CD14-positive monocyte (primary cell): Measurements from ENCODE around the gene AP2S1. TPM values are rescaled to one million over a fixed set of nuclear protein-coding genes. Genes with fewer than 3 reads are reported as not detected.

Experiments used
- DNase-seq, 3 donors: peaks; one replicate each; pipeline ENCODE4 v3.0.0-alpha.2; 2011 to 2022
- H2AFZ ChIP-seq: 2 replicates; pipeline ENCODE4 v1.6.0; 2012; ENCODE audit warnings: mild to moderate bottlenecking, low read depth, low read length, inconsistent platforms; ENCODE audit not compliant: insufficient read depth, poor library complexity, severe bottlenecking
- H3K27ac ChIP-seq, 2 donors: 1 replicate in 1 of 2; 2 replicates in 1 of 2; pipeline ENCODE4 v1.5.1; 2012 to 2013; ENCODE audit warnings: low read length in 2 of 2, control low read depth in 1 of 2, inconsistent platforms in 1 of 2, low read depth in 1 of 2, mild to moderate bottlenecking in 1 of 2
- H3K27me3 ChIP-seq, 2 donors: one replicate each; pipeline versions ENCODE4 v1.6.0 to v1.6.1; 2011 to 2013; ENCODE audit warnings: low read length in 2 of 2; ENCODE audit not compliant: control insufficient read depth in 2 of 2, insufficient read depth in 2 of 2
- H3K36me3 ChIP-seq, 2 donors: replicated peaks in 1 of 2; 1 replicate in 1 of 2; 2 replicates in 1 of 2; pipeline versions ENCODE4 v1.5.1 to v1.6.1; 2012 to 2013; ENCODE audit warnings: low read length in 2 of 2, control low read depth in 1 of 2, inconsistent platforms in 1 of 2, mild to moderate bottlenecking in 1 of 2; ENCODE audit not compliant: insufficient read depth in 2 of 2, control insufficient read depth in 1 of 2
- H3K4me1 ChIP-seq, 2 donors: 1 replicate in 1 of 2; 2 replicates in 1 of 2; pipeline versions ENCODE4 v1.5.1 to v1.6.1; 2012 to 2013; ENCODE audit warnings: low read length in 2 of 2, control low read depth in 1 of 2, inconsistent platforms in 1 of 2, mild to moderate bottlenecking in 1 of 2, moderate library complexity in 1 of 2; ENCODE audit not compliant: insufficient read depth in 2 of 2, control insufficient read depth in 1 of 2
- H3K4me2 ChIP-seq: replicated peaks from 2 replicates; pipeline ENCODE3; 2012; ENCODE audit warnings: low read length, moderate library complexity, mild to moderate bottlenecking; ENCODE audit not compliant: poor library complexity, severe bottlenecking; ENCODE audit errors: extremely low read depth
- H3K4me3 ChIP-seq, 3 experiments: fragments of 200-600 bp in 1 of 3; sonication (generic) in 1 of 3; replicated peaks in 1 of 3; 1 replicate in 2 of 3; 2 replicates in 1 of 3; pipeline ENCODE4 v1.5.1; 2011 to 2013; ENCODE audit warnings: low read length in 3 of 3, mild to moderate bottlenecking in 3 of 3, control low read depth in 2 of 3, low read depth in 2 of 3, inconsistent platforms in 1 of 3, moderate library complexity in 1 of 3
- H3K79me2 ChIP-seq: 2 replicates; pipeline ENCODE4 v1.6.0; 2012; ENCODE audit warnings: mild to moderate bottlenecking, control low read depth, inconsistent platforms, low read length, moderate library complexity; ENCODE audit not compliant: insufficient read depth
- H3K9ac ChIP-seq: 2 replicates; pipeline ENCODE4 v1.6.0; 2017; ENCODE audit warnings: low read length, mild to moderate bottlenecking; ENCODE audit not compliant: insufficient read depth, poor library complexity, severe bottlenecking
- H3K9me3 ChIP-seq, 2 donors: replicated peaks in 1 of 2; 1 replicate in 1 of 2; 2 replicates in 1 of 2; pipeline versions ENCODE4 v1.5.1 to v1.6.1; 2012 to 2013; ENCODE audit warnings: low read length in 2 of 2, control low read depth in 1 of 2; ENCODE audit not compliant: control insufficient read depth in 1 of 2, insufficient read depth in 1 of 2
- H4K20me1 ChIP-seq: 2 replicates; pipeline ENCODE4 v1.6.0; 2012; ENCODE audit warnings: mild to moderate bottlenecking, low read length, control low read depth, moderate library complexity; ENCODE audit not compliant: insufficient read depth
- H3K27ac Mint-ChIP-seq, 7 donors: one replicate each; pipeline ENCODE4 v1.8.0; 2020; ENCODE audit warnings: mild to moderate bottlenecking in 7 of 7, mixed read lengths in 7 of 7, moderate library complexity in 6 of 7, inconsistent platforms in 2 of 7
- H3K27me3 Mint-ChIP-seq, 3 donors: one replicate each; pipeline ENCODE4 v1.8.0; 2021 to 2022; ENCODE audit warnings: low read depth in 3 of 3, mild to moderate bottlenecking in 3 of 3, mixed read lengths in 3 of 3, moderate library complexity in 3 of 3, inconsistent platforms in 1 of 3
- H3K36me3 Mint-ChIP-seq, 2 donors: one replicate each; pipeline ENCODE4 v1.8.0; 2020; ENCODE audit warnings: mixed read lengths in 2 of 2, inconsistent platforms in 1 of 2, mild to moderate bottlenecking in 1 of 2
- H3K4me1 Mint-ChIP-seq: one replicate; pipeline ENCODE4 v1.8.0; 2020; ENCODE audit warnings: mild to moderate bottlenecking, mixed read lengths
- H3K4me3 Mint-ChIP-seq, 2 donors: one replicate each; pipeline ENCODE4 v1.8.0; 2020; ENCODE audit warnings: mild to moderate bottlenecking in 2 of 2, mixed read lengths in 2 of 2, moderate library complexity in 1 of 2
- H3K9me3 Mint-ChIP-seq, 7 donors: one replicate each; pipeline ENCODE4 v1.8.0; 2020 to 2022; ENCODE audit warnings: mixed read lengths in 7 of 7, mild to moderate bottlenecking in 6 of 7, moderate library complexity in 6 of 7, inconsistent platforms in 2 of 7
- WGBS: methylation state at CpG from one replicate; pipeline ENCODE4 v1.1.5; 2013; ENCODE audit warnings: missing lambda C conversion rate; ENCODE audit not compliant: insufficient coverage; 5-methylcytosine and 5-hydroxymethylcytosine counted together
- intact Hi-C, 2 donors: fragments of 100-400 bp; cut with micrococcal nuclease; formaldehyde crosslinking; loops; one replicate each; pipeline versions ENCODE4 v1.15.0 to v1.15.1; 2023
- polyA plus RNA-seq, 3 donors: library from polyadenylated mRNA; depleted of rRNA in 1 of 3; unstranded in 2 of 3; stranded (reverse) in 1 of 3; fragments of 300-500 nt in 2 of 3; fragments of >200 nt in 1 of 3; fragmentation: Illumina TruSeq in 2 of 3; gene quantifications; 1 replicate in 2 of 3; 2 replicates in 1 of 3; pipeline ENCODE4 v1.2.3, GENCODE V29; 2012 to 2021
- TF ChIP-seq, protein P1 (sequence below): fragments of 200-600 bp; IDR thresholded peaks from one replicate; pipeline ENCODE4 v1.8.0; 2022; ENCODE audit warnings: antibody characterized with exemption, mild to moderate bottlenecking

The AP2S1 gene
- polyA plus RNA-seq, 3 donors: 123 to 194 (median 170) TPM

- intact Hi-C loops: no loop called here
These were observed 41.9 kb upstream of the AP2S1 start for GRCh38 chr19:46892252-46893179.

GRCh38 chr19:46890423-46891170, 40.0 kb upstream of the AP2S1 start:
- H3K4me3 Mint-ChIP-seq: no peak overlapping the region
- no peak overlapping the region for H3K4me3 ChIP-seq

More at GRCh38 chr19:46892252-46893179, 41.9 kb upstream of the AP2S1 start:
- Mint-ChIP-seq H3K27me3 (peaks cover 0 to 2% (median 0%) of the 10 kb centered on the region in 3 donors), H3K9me3 (no peaks in the 10 kb centered on the region), H3K4me1 (peaks cover 4% of the 10 kb centered on the region), H3K27ac (no peak overlapping the region), H3K36me3 (peaks cover 6 to 14% of the 10 kb centered on the region in 2 donors), H3K4me3 (no peak overlapping the region)
- H3K79me2 ChIP-seq: peaks cover 80% of the 10 kb centered on the region
- WGBS: 98% methylated on average over 8 of the region's 11 CpGs
- no peak overlapping the region for H3K27ac ChIP-seq
- TF ChIP-seq, protein P1, sequence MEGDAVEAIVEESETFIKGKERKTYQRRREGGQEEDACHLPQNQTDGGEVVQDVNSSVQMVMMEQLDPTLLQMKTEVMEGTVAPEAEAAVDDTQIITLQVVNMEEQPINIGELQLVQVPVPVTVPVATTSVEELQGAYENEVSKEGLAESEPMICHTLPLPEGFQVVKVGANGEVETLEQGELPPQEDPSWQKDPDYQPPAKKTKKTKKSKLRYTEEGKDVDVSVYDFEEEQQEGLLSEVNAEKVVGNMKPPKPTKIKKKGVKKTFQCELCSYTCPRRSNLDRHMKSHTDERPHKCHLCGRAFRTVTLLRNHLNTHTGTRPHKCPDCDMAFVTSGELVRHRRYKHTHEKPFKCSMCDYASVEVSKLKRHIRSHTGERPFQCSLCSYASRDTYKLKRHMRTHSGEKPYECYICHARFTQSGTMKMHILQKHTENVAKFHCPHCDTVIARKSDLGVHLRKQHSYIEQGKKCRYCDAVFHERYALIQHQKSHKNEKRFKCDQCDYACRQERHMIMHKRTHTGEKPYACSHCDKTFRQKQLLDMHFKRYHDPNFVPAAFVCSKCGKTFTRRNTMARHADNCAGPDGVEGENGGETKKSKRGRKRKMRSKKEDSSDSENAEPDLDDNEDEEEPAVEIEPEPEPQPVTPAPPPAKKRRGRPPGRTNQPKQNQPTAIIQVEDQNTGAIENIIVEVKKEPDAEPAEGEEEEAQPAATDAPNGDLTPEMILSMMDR: no peak
- no peak overlapping the region for H3K9ac ChIP-seq
- peaks cover 66% of the 10 kb centered on the region for H4K20me1 ChIP-seq
- no peaks in the 10 kb centered on the region for H3K9me3 ChIP-seq
- H3K4me1 ChIP-seq: no peaks in the 10 kb centered on the region
- H2AFZ ChIP-seq: no peak overlapping the region
- H3K27me3 ChIP-seq: no peaks in the 10 kb centered on the region
- no peak overlapping the region for H3K4me2 ChIP-seq
- DNase-seq: no peak
- H3K36me3 ChIP-seq: no peaks in the 10 kb centered on the region
- H3K4me3 ChIP-seq: no peak overlapping the region

More at GRCh38 chr19:46890423-46891170, 40.0 kb upstream of the AP2S1 start:
- intact Hi-C loops: no loop called here
- H3K27me3 Mint-ChIP-seq: peaks cover 0 to 2% (median 0%) of the 10 kb centered on the region in 3 donors
- no peaks in the 10 kb centered on the region for H3K9me3 Mint-ChIP-seq
- H3K4me2 ChIP-seq: no peak overlapping the region
- H4K20me1 ChIP-seq: peaks cover 66% of the 10 kb centered on the region
- H3K9ac ChIP-seq: no peak overlapping the region
- H3K4me1 Mint-ChIP-seq: peaks cover 6% of the 10 kb centered on the region
- TF ChIP-seq, protein P1: no peak
- H3K36me3 ChIP-seq: no peaks in the 10 kb centered on the region
- WGBS: 100% methylated on average over 2 of the region's 3 CpGs
- H3K27ac ChIP-seq: no peak overlapping the region
- no peaks in the 10 kb centered on the region for H3K27me3 ChIP-seq
- peaks cover 4 to 15% of the 10 kb centered on the region in 2 donors for H3K36me3 Mint-ChIP-seq
- no peaks in the 10 kb centered on the region for H3K4me1 ChIP-seq
- H3K9me3 ChIP-seq: no peaks in the 10 kb centered on the region
- H3K79me2 ChIP-seq: peaks cover 80% of the 10 kb centered on the region
- DNase-seq: no peak
- H3K27ac Mint-ChIP-seq: no peak overlapping the region
- no peak overlapping the region for H2AFZ ChIP-seq
